GM21526 (cell line): ENCODE data around the gene IGF2BP1.
"Not testable (repeated sequence)": the region's sequence is repeated elsewhere in the genome, so short reads cannot be mapped to it uniquely, and the experiment has no call there.

Experiments
- ATAC-seq: cut with Tn5 transposase; IDR thresholded peaks from one replicate; pipeline ENCODE4 v1.9.1; 2021; ENCODE audit warnings: moderate library complexity; ENCODE audit not compliant: unreplicated experiment, low FRiP score

IGF2BP1 gene

DNA sequence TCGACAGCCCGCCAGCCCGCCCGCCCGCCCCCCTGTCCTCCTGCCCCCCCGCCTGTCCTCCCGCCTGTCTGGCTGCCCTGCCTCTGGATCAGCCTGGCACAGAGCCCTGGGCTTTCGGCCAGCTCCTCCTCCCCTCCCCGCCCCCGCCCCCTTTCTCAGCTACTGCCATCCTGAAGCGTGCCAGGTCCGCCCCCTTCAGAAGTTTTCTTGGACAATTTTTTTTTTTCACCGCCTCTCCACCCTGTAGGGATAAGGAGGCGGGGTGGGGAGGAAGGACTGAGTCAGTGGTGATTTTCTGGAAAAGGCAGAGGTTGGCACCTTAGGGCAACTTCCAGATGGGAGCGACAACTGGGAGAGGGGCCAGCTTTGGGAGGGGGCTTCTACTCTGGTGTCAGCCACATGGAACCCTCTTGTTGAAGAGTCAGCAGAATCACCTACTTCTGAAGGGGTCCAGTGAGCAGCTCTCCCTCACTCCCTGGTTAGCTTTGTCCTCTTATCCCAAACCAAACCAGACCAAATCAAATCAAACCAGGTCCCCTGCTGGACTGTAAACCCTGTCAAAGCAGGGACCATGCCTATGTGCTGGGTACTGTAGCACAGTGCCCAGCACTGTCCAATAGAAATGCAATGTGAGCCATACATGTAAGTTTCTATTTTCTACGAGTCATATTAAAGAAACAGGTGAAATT lies 19.7 kb downstream of the IGF2BP1 start:
- no peak for ATAC-seq

DNA sequence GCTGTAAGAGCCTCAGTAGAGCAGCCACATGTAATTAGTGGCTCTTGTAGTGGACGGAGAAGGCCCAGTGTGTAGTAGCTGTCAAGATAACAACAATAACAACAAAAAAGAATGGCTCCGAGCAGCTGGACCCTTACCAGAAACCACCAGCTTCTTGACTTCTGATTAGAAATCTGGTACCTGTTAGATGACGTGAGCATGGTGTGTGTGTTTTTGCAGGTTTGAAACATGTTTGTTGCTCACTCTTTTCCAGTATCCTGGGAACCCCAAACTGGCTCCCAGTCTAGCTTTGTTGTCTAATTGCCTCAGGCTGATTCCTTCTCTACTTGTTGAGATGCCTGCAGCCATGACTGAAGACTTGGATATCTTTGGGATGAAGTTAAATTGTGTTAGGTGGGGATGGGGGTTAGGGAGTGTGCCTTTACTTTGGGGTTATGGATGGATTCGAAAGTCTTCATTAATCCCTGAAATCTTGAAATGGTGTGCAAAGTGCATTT lies 21.0 kb downstream of the IGF2BP1 start:
- ATAC-seq, result no peak

DNA sequence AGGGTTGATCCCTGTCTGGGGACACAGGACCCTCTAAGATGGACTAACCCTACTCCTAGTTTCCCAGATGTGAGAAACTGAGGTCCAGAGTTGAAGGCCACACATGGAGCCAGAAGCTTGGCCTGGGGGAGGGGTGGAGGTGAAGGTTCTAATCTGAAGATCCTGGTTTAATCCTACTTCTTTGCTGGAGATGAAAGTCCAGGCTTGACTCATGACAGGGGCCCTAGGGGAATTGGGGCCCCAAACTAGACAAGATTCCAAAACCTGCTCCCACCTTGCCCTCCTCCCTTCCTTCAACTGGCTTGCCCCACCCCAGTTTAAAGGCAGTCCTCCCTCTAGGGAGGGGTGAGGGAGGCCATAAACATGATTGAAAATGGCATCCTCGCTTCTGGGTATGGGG lies 21.6 kb downstream of the IGF2BP1 start:
- ATAC-seq, result no peak

DNA sequence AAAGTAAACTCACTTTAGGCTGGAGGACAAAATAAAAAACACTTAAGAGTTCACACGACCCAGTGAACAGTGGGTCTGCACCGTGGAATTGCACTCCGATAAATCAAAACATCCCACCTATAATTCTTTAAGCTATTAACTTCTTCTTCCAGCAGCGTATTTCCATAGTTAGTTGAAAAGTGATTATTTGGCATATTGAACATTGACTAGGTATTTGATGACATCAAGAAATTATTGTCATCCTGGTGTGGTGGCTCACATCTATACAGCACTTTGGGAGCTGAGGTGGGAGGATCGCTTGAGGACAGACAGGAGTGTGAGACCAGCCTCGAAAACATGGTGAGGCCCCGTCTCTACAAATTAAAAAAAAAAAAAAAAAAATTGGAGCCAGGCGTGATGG lies 23.4 kb downstream of the IGF2BP1 start:
- ATAC-seq, result no peak

DNA sequence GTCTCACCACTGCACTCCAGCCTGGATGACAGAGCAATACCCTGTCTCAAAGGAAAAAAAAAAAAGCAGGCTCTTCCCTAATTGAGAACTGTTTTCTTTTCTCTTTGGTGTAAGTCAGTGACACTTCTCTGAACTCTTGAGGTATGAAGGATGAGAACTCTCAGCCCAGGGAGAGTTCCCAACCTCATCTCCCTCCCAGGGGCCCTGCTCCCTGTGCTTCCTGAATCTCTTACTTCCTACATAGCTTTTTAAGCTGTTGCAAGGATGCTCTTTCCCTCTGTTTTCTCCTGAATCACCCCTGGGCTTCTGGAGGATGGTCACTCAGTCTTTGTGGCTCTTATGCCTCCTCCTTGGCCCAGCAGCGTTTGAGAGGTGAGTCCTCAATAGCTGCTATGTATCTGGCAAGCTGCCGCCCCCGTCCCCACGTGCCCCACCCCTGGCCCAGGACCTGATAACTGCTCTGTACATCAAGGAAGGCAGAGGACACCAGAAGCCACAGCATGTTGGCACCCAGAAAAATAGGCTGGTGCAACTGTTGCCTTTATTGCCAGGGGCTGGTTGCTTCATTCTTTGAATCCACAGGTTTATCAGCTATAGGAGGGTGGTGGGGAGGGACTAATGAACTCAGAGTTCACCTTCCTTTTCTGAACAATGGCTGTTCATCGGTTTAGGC lies 24.0 kb downstream of the IGF2BP1 start:
- ATAC-seq, result no peak

DNA sequence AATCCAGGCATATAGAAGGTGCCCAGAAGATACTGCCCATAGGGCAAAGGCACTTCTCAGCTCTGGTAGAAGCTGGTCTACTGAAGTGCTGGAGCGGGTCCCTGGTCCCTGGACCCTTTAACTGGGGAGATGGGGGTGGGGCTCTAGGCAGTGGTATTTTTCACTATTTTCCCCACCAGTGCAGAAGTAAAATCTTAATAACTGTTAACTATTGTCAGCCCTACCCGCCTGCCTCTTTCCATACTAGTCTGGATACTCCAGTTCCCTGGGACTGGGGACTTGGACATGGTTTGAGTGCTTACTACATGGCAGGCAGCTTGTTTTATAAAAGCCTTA lies 24.6 kb downstream of the IGF2BP1 start:
- no peak for ATAC-seq

DNA sequence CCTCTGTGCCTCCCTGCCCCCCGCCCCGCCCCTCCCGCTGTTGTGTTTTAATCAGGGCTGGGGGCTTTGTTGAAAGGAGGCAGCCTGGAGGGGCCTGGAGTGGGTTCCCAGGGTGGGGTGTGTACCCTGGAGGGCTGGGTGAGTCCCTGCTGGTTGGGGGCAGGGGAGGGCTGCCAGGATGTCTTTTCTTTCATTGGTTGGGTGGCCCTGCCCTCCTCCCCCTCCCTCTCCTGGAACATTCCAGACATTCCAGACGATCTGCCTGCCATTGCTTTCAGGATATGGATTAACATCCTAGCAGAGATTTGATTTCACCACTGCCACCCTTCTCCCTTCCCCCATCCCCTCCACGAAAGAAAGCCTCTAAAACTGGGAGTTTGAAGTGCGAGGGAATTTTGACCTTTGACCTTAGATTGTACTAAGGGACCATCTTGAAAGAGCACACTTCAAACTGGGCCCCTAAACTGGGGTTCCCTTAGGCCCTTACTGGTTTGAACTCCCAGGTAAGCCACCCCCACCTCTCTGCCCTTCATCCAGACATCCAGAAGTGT lies 25.3 kb downstream of the IGF2BP1 start:
- no peak for ATAC-seq

DNA sequence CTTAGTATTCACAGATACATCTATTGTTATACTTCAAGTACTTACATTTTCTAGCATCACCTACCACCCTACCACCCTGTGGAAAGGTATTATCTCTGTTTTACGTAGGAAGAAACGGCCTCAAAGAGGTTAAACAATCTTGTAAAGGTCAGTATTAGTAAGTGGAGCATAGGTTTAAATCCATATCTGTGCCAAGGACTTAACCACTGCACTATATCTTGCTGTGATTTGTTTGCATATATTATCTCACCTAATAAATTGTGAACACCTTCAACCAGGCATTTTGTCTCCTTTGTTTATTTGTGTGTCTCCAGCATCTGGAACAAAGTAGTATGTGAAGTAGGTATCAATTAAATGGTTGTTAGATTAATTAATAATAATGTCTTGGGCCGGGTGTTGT lies 27.3 kb downstream of the IGF2BP1 start:
- no peak for ATAC-seq

DNA sequence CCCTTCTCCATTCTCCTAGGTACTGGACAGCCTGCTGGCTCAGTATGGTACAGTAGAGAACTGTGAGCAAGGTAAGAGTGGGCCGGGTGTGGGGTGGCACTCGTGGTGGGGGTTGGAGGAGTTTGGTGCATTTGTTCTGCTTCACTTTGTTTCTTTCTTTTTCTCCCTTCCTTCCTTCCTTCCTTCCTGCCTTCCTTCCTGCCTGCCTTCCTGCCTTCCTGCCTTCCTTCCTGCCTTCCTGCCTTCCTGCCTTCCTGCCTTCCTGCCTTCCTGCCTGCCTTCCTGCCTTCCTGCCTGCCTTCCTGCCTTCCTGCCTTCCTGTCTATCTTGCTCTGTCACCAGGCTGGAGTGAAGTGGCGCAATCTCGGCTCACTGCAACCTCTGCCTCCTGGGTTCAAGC lies 29.3 kb downstream of the IGF2BP1 start:
- not testable (repeated sequence) for ATAC-seq

DNA sequence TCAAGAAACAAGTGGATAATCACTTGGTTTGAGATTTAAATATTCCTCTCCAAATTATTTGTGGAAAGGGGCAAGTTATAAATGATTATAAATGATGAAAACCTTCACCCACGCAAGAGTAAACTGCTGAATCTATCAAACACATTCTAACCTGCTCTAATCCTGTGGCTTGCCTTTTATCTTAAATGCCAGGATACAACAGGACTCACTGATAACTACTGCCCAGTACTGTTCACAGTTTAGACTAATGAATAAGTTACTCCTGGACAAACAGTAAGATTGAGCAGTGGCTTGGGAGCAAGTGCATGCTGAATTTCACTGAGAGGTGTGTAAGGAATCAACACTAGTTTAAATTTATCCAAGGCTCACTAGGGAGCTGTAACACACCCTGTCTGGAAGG lies 31.1 kb downstream of the IGF2BP1 start:
- ATAC-seq, result no peak

DNA sequence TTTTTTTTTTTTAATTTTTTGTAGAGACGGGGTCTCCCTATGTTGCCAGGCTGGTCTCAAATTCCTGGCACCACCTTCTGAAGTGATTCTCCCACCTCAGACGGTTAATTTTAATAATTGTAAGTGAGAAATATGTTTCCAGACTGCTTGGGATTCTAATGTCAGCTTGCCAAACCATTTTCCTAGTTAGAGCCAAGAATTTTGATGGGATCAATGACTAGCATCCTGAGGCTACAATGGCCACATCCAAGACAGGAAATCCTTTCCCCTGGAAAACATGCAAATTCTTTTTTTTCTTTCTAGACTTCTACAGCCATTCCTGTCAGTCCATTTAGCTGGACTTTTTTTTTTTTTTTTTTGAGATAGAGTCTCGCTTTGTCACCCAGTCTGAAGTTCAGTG lies 32.6 kb downstream of the IGF2BP1 start:
- ATAC-seq, result no peak

DNA sequence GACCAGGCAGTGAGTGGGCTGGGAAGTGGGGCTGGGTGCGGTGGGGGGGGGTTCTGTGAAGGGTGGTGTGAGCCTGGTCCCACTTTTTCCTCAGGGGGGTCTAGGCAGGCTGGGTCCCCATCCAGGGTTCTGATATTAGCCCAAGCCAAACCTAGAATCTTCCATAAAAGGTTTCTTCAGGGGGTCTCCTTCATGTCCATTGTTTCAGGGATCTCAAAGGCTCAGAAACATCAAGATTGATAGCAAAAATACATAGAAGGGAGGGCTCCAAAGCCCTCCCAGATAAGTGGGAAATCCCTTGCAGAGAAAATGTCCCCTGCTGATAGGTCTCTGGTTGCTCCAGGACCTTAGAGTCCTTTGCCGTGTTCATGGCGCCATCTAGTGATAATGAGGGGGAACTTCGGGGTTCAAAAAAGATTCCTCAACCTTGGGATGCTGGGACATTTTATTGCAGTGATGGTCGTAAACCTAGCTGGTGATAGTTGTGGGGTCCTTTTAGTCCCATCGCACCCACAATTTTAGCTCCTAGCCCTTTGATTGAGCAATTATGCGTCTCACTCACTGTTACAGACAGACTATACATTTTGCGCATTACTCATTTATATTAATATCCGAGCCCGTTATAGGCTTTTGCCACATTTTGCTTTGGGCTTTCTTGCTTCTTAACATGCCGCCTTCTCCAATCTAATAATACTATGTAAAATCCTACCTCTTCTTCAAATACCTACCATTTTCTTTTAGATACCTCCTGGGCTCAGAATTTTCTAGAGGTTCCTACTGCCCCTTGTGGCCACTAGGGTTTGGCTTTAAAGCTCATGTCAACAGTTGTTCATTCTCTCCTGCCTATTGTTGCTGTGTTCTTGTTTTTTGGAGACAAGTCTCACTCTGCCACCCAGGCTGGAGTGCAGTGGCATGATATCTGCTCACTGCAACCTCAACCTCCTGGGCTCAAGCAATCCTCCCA lies 35.1 kb downstream of the IGF2BP1 start:
- no peak for ATAC-seq

DNA sequence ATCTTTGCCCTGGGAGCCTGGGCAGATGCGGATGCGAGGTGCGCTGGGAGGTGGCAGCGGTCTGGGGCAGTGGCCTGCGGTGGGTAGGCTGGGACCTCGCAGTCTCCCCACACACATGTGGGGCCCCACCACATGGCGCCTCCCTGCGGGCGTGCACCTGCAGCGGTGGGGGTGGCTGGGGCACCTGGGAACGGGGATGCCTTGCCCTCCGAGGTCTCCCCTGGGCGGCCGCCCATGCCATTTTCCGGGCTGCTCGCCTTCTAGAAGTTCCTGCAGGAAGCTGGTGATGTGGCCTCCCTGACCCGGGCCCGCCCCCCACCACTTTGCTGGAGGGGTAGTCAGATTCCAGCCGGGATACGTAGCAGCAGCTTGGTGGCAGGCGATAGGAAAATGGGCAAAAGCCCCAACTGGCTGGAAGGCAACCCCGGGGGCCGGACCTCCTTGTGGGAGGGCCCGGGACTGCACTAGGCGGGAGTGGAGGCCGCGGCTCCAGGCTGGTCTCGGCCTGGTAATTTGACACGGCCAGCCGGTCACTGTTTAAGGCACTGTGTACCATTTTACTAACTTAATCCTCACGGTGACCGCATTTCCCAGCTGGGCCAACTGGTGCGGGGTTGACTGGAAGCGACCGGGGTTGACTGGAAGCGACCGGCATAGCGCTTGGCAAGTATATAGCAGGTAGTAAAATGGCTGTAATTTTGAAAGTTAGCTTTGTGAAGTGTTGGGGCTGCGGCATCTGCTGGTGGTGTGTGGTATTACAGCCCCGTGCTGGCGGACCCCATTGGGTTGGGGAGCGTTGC lies 38.5 kb downstream of the IGF2BP1 start:
- ATAC-seq, result no peak

DNA sequence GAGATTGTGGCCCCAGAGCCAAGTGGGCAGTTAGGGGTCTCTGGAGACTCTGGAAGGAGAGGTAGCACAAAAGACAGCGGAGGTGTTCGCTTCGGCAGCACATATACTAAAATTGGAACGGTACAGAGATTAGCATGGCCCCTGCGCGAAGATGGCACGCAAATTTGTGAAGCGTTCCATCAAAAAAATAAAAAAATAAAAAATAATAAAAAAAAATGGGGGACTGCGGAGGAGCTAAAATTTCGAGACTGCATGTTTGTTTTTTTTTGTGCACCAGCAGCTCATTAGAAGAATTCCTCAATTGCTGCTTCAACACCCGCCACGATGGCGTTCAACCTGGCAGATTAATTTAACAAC lies 39.1 kb downstream of the IGF2BP1 start:
- no peak for ATAC-seq

DNA sequence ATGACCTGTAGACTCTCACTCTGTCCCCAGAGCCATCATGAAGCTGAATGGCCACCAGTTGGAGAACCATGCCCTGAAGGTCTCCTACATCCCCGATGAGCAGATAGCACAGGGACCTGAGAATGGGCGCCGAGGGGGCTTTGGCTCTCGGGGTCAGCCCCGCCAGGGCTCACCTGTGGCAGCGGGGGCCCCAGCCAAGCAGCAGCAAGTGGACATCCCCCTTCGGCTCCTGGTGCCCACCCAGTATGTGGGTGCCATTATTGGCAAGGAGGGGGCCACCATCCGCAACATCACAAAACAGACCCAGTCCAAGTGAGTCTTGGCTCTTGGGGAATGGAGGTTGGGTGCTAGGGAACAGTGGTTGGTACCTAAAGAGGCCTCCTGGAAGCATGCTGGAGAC lies 41.0 kb downstream of the IGF2BP1 start:
- ATAC-seq, result no peak

DNA sequence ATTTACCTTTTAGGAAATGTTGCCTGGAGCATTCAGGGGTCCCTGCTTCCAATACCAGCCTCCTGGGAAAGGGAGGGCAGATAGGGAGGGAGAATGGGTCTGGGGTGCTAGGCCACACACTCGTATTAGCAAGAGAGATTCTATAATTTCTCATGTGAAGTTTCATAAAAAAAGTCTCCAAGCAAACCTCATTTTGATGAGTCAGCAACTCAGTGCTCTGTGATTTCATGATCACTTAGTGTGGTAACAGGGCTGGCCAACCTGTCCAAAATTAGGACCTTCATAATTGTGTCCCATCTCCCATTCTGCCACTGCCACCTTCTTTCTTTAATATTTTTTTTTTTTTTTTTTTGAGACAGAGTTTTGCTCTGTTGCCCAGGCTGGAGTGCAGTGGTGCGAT lies 41.4 kb downstream of the IGF2BP1 start:
- no peak for ATAC-seq

DNA sequence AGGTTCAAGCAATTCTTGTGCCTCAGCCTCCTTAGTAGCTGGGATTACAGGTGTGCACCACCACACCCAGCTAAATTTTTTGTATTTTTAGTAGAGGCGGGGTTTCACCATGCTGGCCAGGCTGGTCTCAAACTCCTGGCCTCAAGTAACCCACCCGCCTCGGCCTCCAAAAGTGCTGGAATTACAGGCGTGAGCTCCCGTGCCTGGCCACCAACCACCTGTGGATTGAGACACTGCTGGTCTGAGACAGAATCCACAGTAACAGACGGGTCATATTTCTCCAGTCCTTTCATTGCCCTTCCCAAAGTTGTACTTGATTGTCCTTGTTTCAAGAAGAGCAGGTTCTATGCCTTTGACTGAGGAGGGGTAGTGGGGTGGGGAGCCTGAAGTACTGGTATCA lies 42.3 kb downstream of the IGF2BP1 start:
- ATAC-seq, result not testable (repeated sequence)

DNA sequence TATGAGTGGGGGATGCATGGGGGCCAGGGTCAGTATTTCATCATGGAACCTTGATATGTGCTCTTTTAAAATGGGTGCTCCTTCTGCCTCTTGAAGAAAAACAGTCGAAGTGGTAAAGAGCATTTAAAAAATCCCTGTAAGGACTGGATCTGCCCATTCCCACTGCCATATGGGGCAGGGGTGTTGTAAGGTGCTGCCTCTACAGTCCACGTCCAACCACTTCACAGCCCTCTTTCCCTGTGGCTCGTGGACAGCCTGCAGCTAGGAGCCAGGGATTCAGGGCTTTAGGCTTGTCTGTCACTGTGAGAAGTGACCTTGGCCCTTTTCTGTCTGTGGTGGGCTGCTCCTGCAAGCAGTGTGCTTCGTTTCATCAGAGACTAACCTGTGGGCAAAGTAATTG lies 44.3 kb downstream of the IGF2BP1 start:
- ATAC-seq, result no peak

DNA sequence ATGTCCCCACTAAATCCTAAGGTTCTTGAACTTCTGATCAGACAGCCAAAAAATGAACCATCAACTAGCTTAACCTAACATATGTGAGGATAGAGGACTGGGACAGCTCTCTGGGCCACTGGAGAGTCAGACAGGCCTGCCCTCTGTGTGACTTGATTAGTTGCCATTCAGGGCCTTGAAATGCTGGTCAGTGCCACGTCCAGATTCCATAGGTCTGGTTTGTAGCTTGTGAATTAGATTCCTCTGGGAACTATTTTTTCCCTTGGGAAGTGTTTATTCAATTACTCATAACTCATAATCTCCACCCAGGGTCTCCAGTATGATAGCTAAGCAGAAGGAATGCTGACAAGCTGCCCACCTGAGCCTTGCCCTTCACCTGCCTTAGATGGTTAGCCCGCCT lies 48.2 kb downstream of the IGF2BP1 start:
- no peak for ATAC-seq

DNA sequence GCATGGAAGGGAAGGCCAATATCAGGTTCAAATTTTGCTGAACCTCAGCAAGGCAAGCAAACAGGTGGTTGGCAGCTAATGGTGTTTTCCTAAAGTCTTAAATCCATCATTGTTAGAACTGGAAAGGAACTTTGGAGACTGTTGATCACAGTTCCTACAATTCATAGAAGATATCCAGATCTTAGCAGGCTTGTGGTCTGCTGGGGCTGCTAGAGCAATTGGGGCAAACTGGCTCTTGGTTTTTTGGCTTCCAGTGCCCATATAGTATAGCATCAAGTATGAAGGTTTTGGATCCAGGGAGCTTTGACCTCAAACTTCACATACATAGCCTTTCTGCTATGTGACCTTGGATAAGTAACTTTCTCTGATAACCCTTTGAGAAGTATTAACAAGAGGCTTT lies 49.7 kb downstream of the IGF2BP1 start:
- ATAC-seq, result no peak
